Fibroblast of lung (primary cell): ENCODE results near the gene INO80C.

ENCODE experiments used
- EZH2 ChIP-seq: IDR thresholded peaks from 2 replicates; pipeline ENCODE4 v1.5.1; 2012; ENCODE audit warnings: low read length, control low read depth, mild to moderate bottlenecking; ENCODE audit errors: missing control alignments
- TF ChIP-seq, protein P1 (sequence below), 2 donors: IDR thresholded peaks in 1 of 2; conservative IDR thresholded peaks in 1 of 2; 1 replicate in 1 of 2; 2 replicates in 1 of 2; pipeline ENCODE4 v1.5.1; 2011 to 2012; ENCODE audit warnings: low read length in 2 of 2, control low read depth in 1 of 2, inconsistent platforms in 1 of 2, low read depth in 1 of 2, mild to moderate bottlenecking in 1 of 2

DNA sequence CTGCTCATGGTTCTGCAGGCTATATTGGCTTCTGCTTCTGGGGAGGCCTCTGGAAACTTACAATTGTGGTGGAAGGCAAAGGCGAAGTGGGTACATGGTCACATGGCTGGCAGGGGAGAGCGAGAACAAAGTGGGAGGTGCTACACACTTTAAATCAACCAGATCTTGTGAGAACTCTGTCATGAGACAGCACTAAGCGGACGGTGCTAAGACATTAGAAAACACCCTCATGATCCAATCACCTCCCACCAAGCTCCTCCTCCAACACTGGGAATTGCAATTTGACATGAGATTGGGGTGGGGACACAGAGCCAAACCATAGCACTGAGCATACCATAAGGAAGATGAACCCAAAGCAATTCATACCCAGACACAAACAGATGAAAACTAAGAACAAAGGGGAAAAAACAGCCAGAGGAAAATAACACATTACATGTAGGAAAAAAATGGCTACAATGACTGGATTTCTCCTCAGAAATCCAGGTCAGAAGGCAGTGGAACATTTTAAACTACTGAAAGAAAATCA lies 31.1 kb upstream of the INO80C start:
- TF ChIP-seq, protein P1, sequence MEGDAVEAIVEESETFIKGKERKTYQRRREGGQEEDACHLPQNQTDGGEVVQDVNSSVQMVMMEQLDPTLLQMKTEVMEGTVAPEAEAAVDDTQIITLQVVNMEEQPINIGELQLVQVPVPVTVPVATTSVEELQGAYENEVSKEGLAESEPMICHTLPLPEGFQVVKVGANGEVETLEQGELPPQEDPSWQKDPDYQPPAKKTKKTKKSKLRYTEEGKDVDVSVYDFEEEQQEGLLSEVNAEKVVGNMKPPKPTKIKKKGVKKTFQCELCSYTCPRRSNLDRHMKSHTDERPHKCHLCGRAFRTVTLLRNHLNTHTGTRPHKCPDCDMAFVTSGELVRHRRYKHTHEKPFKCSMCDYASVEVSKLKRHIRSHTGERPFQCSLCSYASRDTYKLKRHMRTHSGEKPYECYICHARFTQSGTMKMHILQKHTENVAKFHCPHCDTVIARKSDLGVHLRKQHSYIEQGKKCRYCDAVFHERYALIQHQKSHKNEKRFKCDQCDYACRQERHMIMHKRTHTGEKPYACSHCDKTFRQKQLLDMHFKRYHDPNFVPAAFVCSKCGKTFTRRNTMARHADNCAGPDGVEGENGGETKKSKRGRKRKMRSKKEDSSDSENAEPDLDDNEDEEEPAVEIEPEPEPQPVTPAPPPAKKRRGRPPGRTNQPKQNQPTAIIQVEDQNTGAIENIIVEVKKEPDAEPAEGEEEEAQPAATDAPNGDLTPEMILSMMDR (conservative IDR thresholded peaks at IDR 0.05 in 1 of 2, IDR thresholded peaks at IDR 0.05 in 1 of 2; ENCODE audit: low read depth in 1 of 2, low read length in 2 of 2) = no peak
- TF ChIP-seq EZH2 = no peak
